ENCODE measurements around the gene CIBAR2. TPM values are rescaled to one million over a fixed set of nuclear protein-coding genes. Genes with fewer than 3 reads are reported as not detected.
A peak's percentile ranks its signal among the peaks of the same experiment; 100 is the strongest.

Gene CIBAR2
- total and polyA plus RNA-seq, 9 of the 15 experiments (the other 6 are each of a cell fraction or from before 2014, with no cell fraction given), result not detected

DNA sequence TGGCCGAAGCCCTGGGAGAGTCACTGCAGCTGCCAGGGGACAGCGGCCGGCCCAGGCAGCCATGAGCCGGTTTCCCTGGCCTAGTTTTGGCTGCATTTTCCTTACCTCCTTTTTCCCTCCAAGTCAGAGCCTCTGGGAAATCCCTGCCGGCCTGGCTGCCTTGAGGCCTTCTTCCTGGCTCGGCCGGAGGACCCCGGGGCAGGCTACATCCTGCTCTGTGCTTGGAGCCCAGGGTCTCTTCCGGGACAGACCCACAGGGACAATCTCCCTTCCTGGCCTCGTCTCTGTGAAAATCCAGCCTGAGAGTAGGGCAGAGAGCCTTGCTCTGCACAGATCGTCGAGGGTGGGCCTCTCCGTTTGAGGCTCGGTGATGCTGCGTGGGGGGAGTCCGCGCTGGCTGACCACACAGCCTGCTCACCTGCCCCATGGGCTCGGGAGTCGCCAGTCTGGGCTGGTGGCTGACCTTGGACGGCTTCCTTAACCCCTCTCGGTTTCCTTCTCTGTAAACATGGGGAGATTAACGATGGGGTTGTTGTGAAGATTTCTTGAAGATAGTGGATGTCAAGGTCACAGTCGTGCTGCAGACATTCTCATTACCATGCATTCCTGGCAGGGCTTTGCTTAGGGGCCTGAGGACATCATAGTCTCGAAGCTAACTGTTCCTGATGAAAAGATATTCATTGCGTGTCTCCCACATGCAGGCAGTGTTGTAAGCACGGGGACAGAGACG, 34.8 kb upstream of the CIBAR2 start (continued):
- TF ChIP-seq CHD7 (IDR thresholded peaks at IDR 0.05; ENCODE audit: low read depth, low read length), result no peak
- TF ChIP-seq CBFA2T2 (conservative IDR thresholded peaks at IDR 0.05), result 0 out of 2 replicates have a peak, but pooled peaks have one; percentile 6
- no peak for TF ChIP-seq ZNF184 (CRISPR knock-in tag; IDR thresholded peaks at IDR 0.05)
- TF ChIP-seq ZBTB7A (IDR thresholded peaks at IDR 0.05; ENCODE audit: borderline replicate concordance, control insufficient read depth, low read depth, low read length), result 0 out of 2 replicates have a peak, but pooled peaks have one; percentile 20
- peak; percentile 92 for TF ChIP-seq ESRRA (IDR thresholded peaks at IDR 0.05; ENCODE audit: borderline replicate concordance, low read depth)
- peak; percentile 75; the same call in 1 of the 2 replicates for TF ChIP-seq L3MBTL2 (IDR thresholded peaks at IDR 0.05)
- TF ChIP-seq ZNF785 (CRISPR knock-in tag; IDR thresholded peaks at IDR 0.05), result no peak
- no peak for TF ChIP-seq NFXL1 (CRISPR knock-in tag; IDR thresholded peaks at IDR 0.05)
- TF ChIP-seq, protein P1, sequence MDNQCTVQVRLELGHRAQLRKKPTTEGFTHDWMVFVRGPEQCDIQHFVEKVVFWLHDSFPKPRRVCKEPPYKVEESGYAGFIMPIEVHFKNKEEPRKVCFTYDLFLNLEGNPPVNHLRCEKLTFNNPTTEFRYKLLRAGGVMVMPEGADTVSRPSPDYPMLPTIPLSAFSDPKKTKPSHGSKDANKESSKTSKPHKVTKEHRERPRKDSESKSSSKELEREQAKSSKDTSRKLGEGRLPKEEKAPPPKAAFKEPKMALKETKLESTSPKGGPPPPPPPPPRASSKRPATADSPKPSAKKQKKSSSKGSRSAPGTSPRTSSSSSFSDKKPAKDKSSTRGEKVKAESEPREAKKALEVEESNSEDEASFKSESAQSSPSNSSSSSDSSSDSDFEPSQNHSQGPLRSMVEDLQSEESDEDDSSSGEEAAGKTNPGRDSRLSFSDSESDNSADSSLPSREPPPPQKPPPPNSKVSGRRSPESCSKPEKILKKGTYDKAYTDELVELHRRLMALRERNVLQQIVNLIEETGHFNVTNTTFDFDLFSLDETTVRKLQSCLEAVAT (IDR thresholded peaks at IDR 0.05), result no peak
- no peak for TF ChIP-seq ZBTB1 (CRISPR knock-in tag; IDR thresholded peaks at IDR 0.05; ENCODE audit: borderline replicate concordance, low read depth)
- TF ChIP-seq, protein P2, sequence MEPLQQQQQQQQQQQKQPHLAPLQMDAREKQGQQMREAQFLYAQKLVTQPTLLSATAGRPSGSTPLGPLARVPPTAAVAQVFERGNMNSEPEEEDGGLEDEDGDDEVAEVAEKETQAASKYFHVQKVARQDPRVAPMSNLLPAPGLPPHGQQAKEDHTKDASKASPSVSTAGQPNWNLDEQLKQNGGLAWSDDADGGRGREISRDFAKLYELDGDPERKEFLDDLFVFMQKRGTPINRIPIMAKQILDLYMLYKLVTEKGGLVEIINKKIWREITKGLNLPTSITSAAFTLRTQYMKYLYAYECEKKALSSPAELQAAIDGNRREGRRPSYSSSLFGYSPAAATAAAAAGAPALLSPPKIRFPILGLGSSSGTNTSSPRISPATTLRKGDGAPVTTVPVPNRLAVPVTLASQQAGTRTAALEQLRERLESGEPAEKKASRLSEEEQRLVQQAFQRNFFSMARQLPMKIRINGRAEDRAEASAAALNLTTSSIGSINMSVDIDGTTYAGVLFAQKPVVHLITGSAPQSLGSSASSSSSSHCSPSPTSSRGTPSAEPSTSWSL (CRISPR knock-in tag; IDR thresholded peaks at IDR 0.05; ENCODE audit: borderline replicate concordance), result no peak

Measured in K562 (cell line).